Esophagus squamous epithelium (tissue), 4 donors: ENCODE data around the gene LOXHD1.

Experiments
- CTCF ChIP-seq, 6 experiments: fragments of 450-650 bp in 4 of 6; fragments of 200-600 bp in 2 of 6; sonication (generic) in 2 of 6; IDR thresholded peaks; one replicate each; pipeline ENCODE4 v1.5.1; 2016 to 2019; ENCODE audit warnings: antibody characterized with exemption in 6 of 6, mild to moderate bottlenecking in 4 of 6, moderate library complexity in 4 of 6
- POLR2A ChIP-seq, 4 donors: fragments of 450-650 bp; IDR thresholded peaks; one replicate each; pipeline ENCODE4 v1.6.1; 2017; ENCODE audit warnings: antibody characterized with exemption in 4 of 4, mild to moderate bottlenecking in 4 of 4, moderate library complexity in 3 of 4

- TF ChIP-seq CTCF (IDR thresholded peaks at IDR 0.05) (no peak), POLR2A (IDR thresholded peaks at IDR 0.05) (no peak)
Observed at GRCh38 chr18:46575851-46576250, 81.2 kb downstream of the LOXHD1 start.
